NCI-H2107 treated with DMSO at 0.1 percent for 48 hours (cell line): ENCODE measurements around the gene C11orf87.

Experiments
- DNase-seq: peaks from one replicate; lab custom pipeline; 2025; ENCODE audit not compliant: unreplicated experiment; lab: John Stamatoyannopoulos, UW

The C11orf87 gene

DNA sequence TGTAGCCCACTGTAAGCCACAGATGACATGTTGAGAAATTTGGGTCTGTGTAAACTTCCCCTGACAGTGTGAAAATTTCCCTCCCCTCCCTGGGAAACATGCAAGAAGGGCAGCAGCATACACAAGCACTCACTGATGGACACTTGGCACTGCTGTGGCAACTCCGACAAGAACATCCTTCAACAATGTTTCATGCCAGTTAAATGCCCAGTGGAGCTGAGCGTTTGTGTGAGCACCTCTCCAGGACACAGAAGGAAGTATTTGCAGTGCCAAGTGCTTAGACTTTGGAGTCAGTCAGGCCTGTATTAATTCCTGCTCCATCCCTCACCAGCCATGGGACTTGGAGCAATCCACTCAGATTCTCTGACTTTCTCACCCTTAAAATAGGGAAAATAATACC is 17.7 kb downstream of the C11orf87 start:
- no peak for DNase-seq

DNA sequence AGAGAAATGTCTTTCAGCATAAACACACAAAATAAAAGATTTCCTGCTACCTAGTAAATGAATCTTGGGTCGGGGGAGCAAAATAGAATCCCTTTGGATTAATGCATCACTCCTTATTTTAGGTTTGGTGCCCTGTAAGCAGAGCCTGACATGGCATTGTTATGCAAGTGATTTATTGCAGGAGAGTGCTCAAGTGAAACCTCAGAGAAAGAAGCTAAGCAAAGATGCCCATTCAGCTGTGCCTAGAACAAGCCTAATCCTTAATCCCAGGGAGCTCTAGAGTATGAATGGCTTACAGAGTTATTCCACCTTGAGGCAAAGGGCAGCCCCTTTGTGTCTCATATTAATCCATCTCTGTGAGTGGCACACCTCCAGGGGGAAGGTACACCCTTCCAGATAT is 21.1 kb downstream of the C11orf87 start:
- no peak for DNase-seq

DNA sequence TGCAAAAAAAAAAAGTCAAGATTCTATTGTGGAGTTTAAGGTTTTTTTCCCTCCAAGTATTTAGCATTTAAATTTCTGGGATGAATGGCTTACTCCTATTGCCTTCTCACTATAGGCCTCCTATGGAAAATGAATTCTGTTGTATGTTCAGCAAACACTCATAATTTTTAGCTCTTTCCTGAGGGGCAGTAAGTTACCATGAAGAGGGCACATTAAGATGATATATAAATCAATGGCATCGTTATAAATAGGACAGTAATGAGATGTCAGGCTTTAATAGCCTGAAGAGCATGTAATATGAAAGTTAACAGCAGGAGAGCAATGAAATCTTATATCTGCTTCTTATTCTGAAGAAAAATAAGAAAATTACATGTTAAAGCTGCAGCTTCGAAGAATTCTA is 32.9 kb downstream of the C11orf87 start:
- no peak for DNase-seq
